Right kidney (tissue), 1 donor: Measurements from ENCODE around the gene HOXB4.
"Not testable (repeated sequence)": the region's sequence is repeated elsewhere in the genome, so short reads cannot be mapped to it uniquely, and the experiment has no call there.

Experiments
- DNase-seq: peaks from one replicate; pipeline ENCODE4 v3.0.0-alpha.2; 2016

Gene HOXB4

GRCh38 chr17:48546924-48547807, 31.0 kb downstream of the HOXB4 start:
- peak; percentile 76 for DNase-seq

GRCh38 chr17:48546137-48546923, 31.8 kb downstream of the HOXB4 start:
- peak; percentile 69 for DNase-seq

- DNase-seq = no peak
These were observed 32.6 kb downstream of the HOXB4 start for GRCh38 chr17:48545539-48545938.

- DNase-seq = peak; percentile 78
These were observed 33.2 kb downstream of the HOXB4 start, which contains the start of gene HOXB2 for GRCh38 chr17:48545022-48545375. Gene HOXB2 (minus strand): TSS chr17:48545109. CDS start chr17:48544911, 198 bp downstream.

- peak; percentile 78 for DNase-seq
These were observed 33.7 kb downstream of the HOXB4 start for GRCh38 chr17:48544349-48545021.

GRCh38 chr17:48543854-48544348, 34.2 kb downstream of the HOXB4 start:
- DNase-seq = peak; percentile 79

- peak; percentile 94 for DNase-seq
These were observed 34.9 kb downstream of the HOXB4 start for GRCh38 chr17:48543107-48543853.

GRCh38 chr17:48542698-48543106, 35.4 kb downstream of the HOXB4 start:
- no peak for DNase-seq

GRCh38 chr17:48542114-48542656, 36.0 kb downstream of the HOXB4 start:
- DNase-seq = peak; percentile 87

- DNase-seq = peak; percentile 93
These were observed 36.5 kb downstream of the HOXB4 start for GRCh38 chr17:48541577-48542113.

- no peak for DNase-seq
These were observed 37.0 kb downstream of the HOXB4 start for GRCh38 chr17:48541036-48541576.

GRCh38 chr17:48540213-48540612, 37.9 kb downstream of the HOXB4 start:
- DNase-seq = peak; percentile 44

- peak; percentile 40 for DNase-seq
These were observed 39.0 kb downstream of the HOXB4 start for GRCh38 chr17:48539177-48539576.

- DNase-seq = no peak
These were observed 40.8 kb downstream of the HOXB4 start for GRCh38 chr17:48537316-48537715.

- not testable (repeated sequence) for DNase-seq
These were observed 42.2 kb downstream of the HOXB4 start for GRCh38 chr17:48535793-48536559.

GRCh38 chr17:48532261-48532660, 45.9 kb downstream of the HOXB4 start:
- DNase-seq = no peak

- no peak for DNase-seq
These were observed 47.3 kb downstream of the HOXB4 start, which contains the start of gene HOXB1 for GRCh38 chr17:48530887-48531272. Gene HOXB1 (minus strand): TSS chr17:48531011. CDS start chr17:48530904, 107 bp downstream.

GRCh38 chr17:48530208-48530886, 47.8 kb downstream of the HOXB4 start:
- DNase-seq = no peak

GRCh38 chr17:48529683-48530009, 48.5 kb downstream of the HOXB4 start:
- DNase-seq = no peak
